HUES48 (cell line): ENCODE results near the gene OR4X1.
"Not testable (repeated sequence)": the region's sequence is repeated elsewhere in the genome, so short reads cannot be mapped to it uniquely, and the experiment has no call there.

ENCODE experiments used
- H3K27ac ChIP-seq: one replicate; pipeline ENCODE4 v1.7.0; 2013; ENCODE audit warnings: low read depth, low read length, inconsistent platforms
- H3K27me3 ChIP-seq: 2 replicates; pipeline ENCODE4 v1.6.1; 2013; ENCODE audit warnings: mild to moderate bottlenecking, low read length; ENCODE audit not compliant: control insufficient read depth, insufficient read depth
- H3K36me3 ChIP-seq: 2 replicates; pipeline ENCODE4 v1.6.1; 2013; ENCODE audit warnings: low read length; ENCODE audit not compliant: control insufficient read depth, insufficient read depth
- H3K4me1 ChIP-seq: 2 replicates; pipeline ENCODE4 v1.6.1; 2013; ENCODE audit warnings: mild to moderate bottlenecking, low read length; ENCODE audit not compliant: control insufficient read depth, insufficient read depth
- H3K4me3 ChIP-seq: 2 replicates; pipeline ENCODE4 v1.5.1; 2013; ENCODE audit warnings: mild to moderate bottlenecking, low read depth, low read length
- H3K9ac ChIP-seq: 2 replicates; pipeline ENCODE4 v1.6.1; 2013; ENCODE audit warnings: mild to moderate bottlenecking, low read depth, low read length, moderate library complexity
- H3K9me3 ChIP-seq: 2 replicates; pipeline ENCODE4 v1.6.1; 2013; ENCODE audit warnings: low read length; ENCODE audit not compliant: control insufficient read depth, insufficient read depth

The OR4X1 gene

DNA sequence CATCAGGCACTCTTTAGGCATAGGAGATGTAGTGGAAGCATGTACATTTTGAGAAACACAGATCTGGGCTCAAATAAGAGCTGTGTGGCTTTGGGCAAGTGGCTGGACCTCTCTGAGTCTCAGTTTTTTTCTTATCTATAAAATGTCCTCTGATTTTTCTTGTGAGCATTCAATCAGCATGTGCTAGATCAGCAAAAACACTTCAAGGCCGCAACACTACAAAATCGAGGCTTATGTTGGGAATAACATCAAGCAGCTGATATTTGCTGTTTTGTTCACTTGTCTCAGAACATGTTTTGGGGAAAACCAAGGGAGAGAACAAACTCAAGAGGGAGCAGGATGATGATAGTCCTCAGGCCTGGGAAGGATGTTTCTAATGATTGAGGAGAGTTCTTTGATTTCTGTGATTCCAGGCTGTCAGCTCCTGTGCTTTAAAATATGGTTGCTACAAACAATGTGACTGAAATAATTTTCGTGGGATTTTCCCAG is at the start of gene OR4X1:
Gene OR4X1, plus strand, starts transcription at position 439 of the 489 bp plus-strand sequence. Its CDS starts 0 bp downstream, at position 439.
- Histone ChIP-seq H3K4me3 (no peak within 1 kb of the TSS; the same call in 1 of the 2 replicates), H3K27me3 (no peaks in the 10 kb centered on the region), H3K9ac (no peak within 1 kb of the TSS), H3K9me3 (peaks cover 66% of the 10 kb centered on the region), H3K27ac (no peak within 1 kb of the TSS), H3K36me3 (no peaks in the 10 kb centered on the region), H3K4me1 (no peaks in the 10 kb centered on the region)

DNA sequence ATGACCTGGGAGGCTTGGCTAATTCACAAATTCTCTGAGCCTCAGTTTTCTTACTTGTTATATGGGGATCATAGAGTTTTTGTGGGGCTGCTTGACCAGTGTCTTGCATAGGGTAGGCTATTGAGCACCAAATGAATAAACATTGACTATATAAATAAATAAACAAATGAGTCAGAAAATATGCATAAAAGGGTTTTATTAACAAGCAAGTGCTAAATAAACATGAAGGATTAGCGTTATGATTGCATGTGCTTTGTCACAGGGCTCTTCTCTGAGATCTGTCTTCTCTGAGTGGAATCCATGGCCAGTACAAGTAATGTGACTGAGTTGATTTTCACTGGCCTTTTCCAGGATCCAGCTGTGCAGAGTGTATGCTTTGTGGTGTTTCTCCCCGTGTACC is 47.2 kb upstream of the OR4X1 start, which contains the start of gene OR4B1:
Gene OR4B1, plus strand, starts transcription at position 301 of the 400 bp plus-strand sequence. Its CDS starts 0 bp downstream, at position 301.
- no peaks in the 10 kb centered on the region for H3K36me3 ChIP-seq
- H3K9ac ChIP-seq = no peak within 1 kb of the TSS
- H3K9me3 ChIP-seq = peaks cover 94% of the 10 kb centered on the region
- H3K27me3 ChIP-seq = no peaks in the 10 kb centered on the region
- no peak within 1 kb of the TSS for H3K4me3 ChIP-seq
- no peaks in the 10 kb centered on the region for H3K4me1 ChIP-seq
- H3K27ac ChIP-seq = no peak within 1 kb of the TSS

DNA sequence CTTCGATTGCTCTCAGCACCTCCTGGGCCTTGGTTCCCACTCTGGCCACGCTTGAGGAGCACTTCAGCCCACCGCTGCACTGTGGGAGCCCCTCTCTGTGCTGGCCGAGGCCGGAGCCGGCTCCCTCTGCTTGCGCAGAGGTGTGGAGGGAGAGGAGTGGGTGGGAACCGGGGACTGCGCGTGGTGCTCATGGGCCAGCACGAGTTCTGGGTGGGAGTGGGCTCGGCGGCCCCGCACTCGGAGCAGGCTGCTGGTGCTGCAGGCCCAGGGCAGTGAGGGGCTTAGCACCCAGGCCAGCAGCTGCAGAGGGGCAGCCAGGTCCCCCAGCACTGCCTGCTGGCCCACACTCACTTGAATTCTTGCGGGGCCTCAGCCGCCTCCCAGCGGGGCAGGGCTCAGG is 34.9 kb upstream of the OR4X1 start:
- Histone ChIP-seq H3K4me3 (no peak overlapping the region), H3K9ac (no peak overlapping the region), H3K4me1 (no peaks in the 10 kb centered on the region), H3K9me3 (peaks cover 56% of the 10 kb centered on the region), H3K27me3 (no peaks in the 10 kb centered on the region), H3K36me3 (no peaks in the 10 kb centered on the region), H3K27ac (no peak overlapping the region)

GRCh38 chr11:48230057-48230456 is 33.6 kb upstream of the OR4X1 start:
- H3K27me3 ChIP-seq, H3K4me3 ChIP-seq, H3K4me1 ChIP-seq: not testable (repeated sequence)

DNA sequence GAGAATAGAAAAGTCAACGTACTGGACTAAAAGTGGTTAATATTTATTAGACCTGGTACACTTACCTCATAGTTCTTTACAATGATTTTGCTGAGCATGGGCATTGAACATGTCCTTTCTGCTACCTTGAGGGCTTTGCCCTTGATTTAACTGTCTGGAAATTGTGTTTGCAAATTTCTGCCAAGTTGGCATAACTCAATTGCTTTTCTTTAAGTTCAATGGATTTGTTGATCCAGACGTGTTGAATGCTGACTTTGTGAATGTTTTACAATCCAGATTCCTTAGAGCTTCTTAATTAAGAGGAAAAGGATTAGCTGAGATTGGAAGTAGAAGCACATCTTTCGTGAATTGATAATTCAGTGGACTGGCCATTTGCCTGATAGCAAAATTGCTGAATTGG is 25.9 kb upstream of the OR4X1 start:
- Histone ChIP-seq H3K36me3 (no peaks in the 10 kb centered on the region), H3K4me3 (no peak overlapping the region), H3K9me3 (peaks cover 65% of the 10 kb centered on the region), H3K9ac (no peak overlapping the region), H3K27ac (no peak overlapping the region), H3K27me3 (no peaks in the 10 kb centered on the region), H3K4me1 (no peaks in the 10 kb centered on the region)

More at GRCh38 chr11:48230057-48230456, 33.6 kb upstream of the OR4X1 start:
- not testable (repeated sequence) for H3K9ac ChIP-seq, H3K36me3 ChIP-seq, H3K27ac ChIP-seq
- H3K9me3 ChIP-seq = peaks cover 43% of the 10 kb centered on the region

GRCh38 chr11:48242501-48242900 is 21.2 kb upstream of the OR4X1 start:
- H3K36me3 ChIP-seq = no peaks in the 10 kb centered on the region
- H3K9me3 ChIP-seq = peaks cover 88% of the 10 kb centered on the region
- no peak overlapping the region for H3K27ac ChIP-seq
- no peaks in the 10 kb centered on the region for H3K4me1 ChIP-seq
- no peaks in the 10 kb centered on the region for H3K27me3 ChIP-seq
- no peak overlapping the region for H3K4me3 ChIP-seq
- H3K9ac ChIP-seq = no peak overlapping the region

GRCh38 chr11:48244804-48245203 is 18.9 kb upstream of the OR4X1 start, which contains the start of gene OR4X2:
Gene OR4X2 (plus strand): TSS chr11:48245104. CDS start chr11:48245104, 0 bp downstream.
- Histone ChIP-seq H3K9me3 (peaks cover 87% of the 10 kb centered on the region), H3K4me3 (no peak within 1 kb of the TSS), H3K27ac (no peak within 1 kb of the TSS), H3K4me1 (no peaks in the 10 kb centered on the region), H3K9ac (no peak within 1 kb of the TSS), H3K36me3 (no peaks in the 10 kb centered on the region), H3K27me3 (no peaks in the 10 kb centered on the region)

- Histone ChIP-seq H3K9ac (no peak overlapping the region), H3K27ac (no peak overlapping the region), H3K4me1 (no peaks in the 10 kb centered on the region), H3K9me3 (peaks cover 82% of the 10 kb centered on the region), H3K27me3 (no peaks in the 10 kb centered on the region), H3K4me3 (no peak overlapping the region), H3K36me3 (no peaks in the 10 kb centered on the region)
These were observed 14.8 kb upstream of the OR4X1 start for GRCh38 chr11:48248902-48249301.

DNA sequence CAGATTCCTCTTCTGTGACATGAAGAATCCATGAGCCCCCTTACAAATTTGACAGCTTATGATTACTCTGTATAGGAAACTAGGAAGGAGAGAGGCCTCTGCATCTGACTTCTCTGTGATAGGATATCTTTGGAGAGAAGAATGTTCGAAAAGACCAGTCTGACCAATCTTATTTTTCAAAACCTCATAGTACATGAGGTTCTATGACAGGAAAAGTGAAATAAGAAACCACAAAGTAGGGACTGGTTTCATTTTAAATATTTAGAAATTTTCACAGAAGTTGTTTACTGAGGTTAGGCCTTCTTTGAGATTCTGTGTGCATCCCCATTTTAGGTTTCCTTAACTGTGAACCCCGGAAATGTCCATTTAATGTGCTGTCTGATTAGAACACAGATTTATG is 2.1 kb upstream of the OR4X1 start:
- Histone ChIP-seq H3K9ac (no peak overlapping the region), H3K4me3 (no peak overlapping the region), H3K9me3 (peaks cover 71% of the 10 kb centered on the region), H3K36me3 (no peaks in the 10 kb centered on the region), H3K27me3 (no peaks in the 10 kb centered on the region), H3K27ac (no peak overlapping the region), H3K4me1 (no peaks in the 10 kb centered on the region)

DNA sequence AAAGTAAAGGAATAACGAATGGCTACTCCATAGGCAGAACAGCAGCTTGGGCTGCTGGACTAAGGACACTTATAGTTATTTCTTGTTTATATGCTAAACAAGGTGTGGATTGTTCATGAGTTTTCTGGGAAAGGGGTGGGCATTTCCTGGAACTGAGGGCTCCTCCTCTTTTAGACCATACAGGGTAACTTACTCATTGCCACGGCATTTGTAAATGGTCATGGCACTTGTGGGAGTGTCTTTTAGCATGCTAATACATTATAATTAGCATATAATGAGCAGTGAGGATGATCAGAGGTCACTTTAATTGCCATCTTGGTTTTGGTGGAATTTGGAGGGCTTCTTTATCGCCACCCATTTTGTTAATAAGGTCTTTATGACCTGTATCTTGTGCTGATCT is 7.0 kb downstream of the OR4X1 start:
- H3K4me1 ChIP-seq = no peaks in the 10 kb centered on the region
- no peak overlapping the region for H3K27ac ChIP-seq
- H3K36me3 ChIP-seq = no peaks in the 10 kb centered on the region

GRCh38 chr11:48272606-48273005 is 8.9 kb downstream of the OR4X1 start:
- H3K27me3 ChIP-seq = no peaks in the 10 kb centered on the region
- no peaks in the 10 kb centered on the region for H3K36me3 ChIP-seq
- H3K27ac ChIP-seq = no peak overlapping the region
- H3K9ac ChIP-seq = no peak overlapping the region
- H3K4me1 ChIP-seq = no peaks in the 10 kb centered on the region
- no peak overlapping the region for H3K4me3 ChIP-seq
- peaks cover 80% of the 10 kb centered on the region for H3K9me3 ChIP-seq

More for the DNA sequence above, 7.0 kb downstream of the OR4X1 start:
- H3K9me3 ChIP-seq = peaks cover 81% of the 10 kb centered on the region
- H3K4me3 ChIP-seq = no peak overlapping the region
- H3K9ac ChIP-seq = no peak overlapping the region
- H3K27me3 ChIP-seq = no peaks in the 10 kb centered on the region
